HG02981 (cell line): ENCODE results near the gene ATP6V0A1.
"Not testable (repeated sequence)": the region's sequence is repeated elsewhere in the genome, so short reads cannot be mapped to it uniquely, and the experiment has no call there.

Experiments
- ATAC-seq: cut with Tn5 transposase; IDR thresholded peaks from one replicate; pipeline ENCODE4 v1.9.1; 2021; ENCODE audit warnings: mild to moderate bottlenecking, moderate library complexity; ENCODE audit not compliant: unreplicated experiment

Gene ATP6V0A1

GRCh38 chr17:42537156-42537805 lies 78.6 kb downstream of the ATP6V0A1 start:
- no peak for ATAC-seq

- ATAC-seq, result no peak
Observed at GRCh38 chr17:42537826-42538451, 79.3 kb downstream of the ATP6V0A1 start.

DNA sequence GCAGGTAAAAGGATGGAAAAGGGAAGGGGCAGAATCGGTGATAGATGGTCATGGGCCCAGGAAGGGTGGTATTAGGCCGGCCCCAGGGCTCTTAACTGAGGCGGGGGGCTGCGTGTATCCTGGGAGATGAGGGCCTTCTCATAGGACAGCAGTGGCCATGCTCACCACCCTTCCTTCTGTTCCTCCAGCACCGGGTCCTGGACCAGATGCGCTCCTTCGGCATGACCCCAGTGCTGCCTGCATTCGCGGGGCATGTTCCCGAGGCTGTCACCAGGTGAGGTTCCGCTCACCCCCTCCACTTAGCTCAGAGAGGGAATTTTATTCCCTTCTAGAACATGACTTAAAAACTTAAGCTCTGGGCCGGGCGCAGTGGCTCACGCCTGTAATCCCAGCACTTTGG lies 79.8 kb downstream of the ATP6V0A1 start:
- ATAC-seq, result no peak

- ATAC-seq, result not testable (repeated sequence)
Observed at GRCh38 chr17:42540558-42540957, 81.9 kb downstream of the ATP6V0A1 start.

GRCh38 chr17:42541041-42541833 lies 82.6 kb downstream of the ATP6V0A1 start:
- ATAC-seq, result no peak

GRCh38 chr17:42543190-42544079 lies 84.8 kb downstream of the ATP6V0A1 start:
- ATAC-seq, result no peak

DNA sequence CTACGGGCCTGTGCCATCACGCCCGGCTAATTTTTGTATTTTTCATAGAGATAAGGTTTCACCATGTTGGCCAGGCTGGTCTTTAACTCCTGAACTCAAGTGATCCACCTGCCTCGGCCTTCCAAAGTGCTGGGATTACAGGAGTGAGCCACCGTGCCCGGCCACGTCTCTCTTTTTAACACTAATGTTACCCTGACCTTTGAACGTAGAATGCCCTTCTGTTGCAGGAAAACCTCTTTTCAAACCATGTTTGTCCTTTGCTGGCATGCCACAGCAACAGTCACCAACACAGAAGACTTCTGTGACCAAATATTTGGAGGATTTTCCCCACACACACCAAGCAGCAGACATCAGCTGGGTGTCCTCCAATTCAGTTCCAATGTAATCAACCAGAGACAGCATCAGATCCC lies 86.2 kb downstream of the ATP6V0A1 start:
- ATAC-seq, result no peak

GRCh38 chr17:42545755-42546505 lies 87.3 kb downstream of the ATP6V0A1 start:
- ATAC-seq, result not testable (repeated sequence)

GRCh38 chr17:42547001-42547461 lies 88.4 kb downstream of the ATP6V0A1 start:
- ATAC-seq, result no peak

GRCh38 chr17:42547698-42548069 lies 89.0 kb downstream of the ATP6V0A1 start:
- no peak for ATAC-seq

DNA sequence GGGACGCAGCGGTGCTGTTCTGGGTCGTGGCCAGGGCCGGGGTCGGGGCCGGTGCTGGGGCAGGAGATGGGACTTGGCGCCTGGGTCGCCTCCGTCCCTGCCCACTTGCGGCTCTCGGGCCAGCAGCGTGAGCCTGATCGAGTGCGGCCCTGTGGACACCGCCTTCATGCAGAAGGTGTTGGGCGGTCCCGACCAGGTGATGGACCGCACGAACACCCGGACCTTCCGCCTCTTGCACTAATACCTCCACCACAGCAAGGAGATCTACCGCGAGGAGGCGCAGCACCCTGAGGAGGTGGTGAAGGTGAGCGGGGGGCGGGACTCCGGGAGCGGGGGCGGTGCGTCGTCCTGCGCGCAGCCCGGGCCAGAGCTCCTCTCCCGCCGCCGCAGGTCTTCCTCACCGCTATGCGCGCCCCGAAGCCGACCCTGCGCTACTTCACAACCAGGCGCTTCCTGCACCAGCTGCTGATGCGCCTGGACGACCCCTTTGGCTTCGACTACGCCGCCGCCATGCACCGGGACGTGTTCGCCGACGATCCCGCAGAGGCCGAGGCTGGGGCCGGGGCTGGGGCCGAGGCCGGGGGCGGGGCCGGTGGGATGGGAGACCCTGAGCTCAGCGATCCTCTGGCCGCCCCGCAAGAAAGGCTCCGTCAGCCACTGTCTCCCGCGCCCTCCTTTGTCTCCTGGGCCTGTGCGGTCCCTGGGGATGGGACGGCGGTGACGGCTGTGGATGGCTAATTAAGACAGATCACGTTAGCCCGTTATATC lies 89.6 kb downstream of the ATP6V0A1 start:
- ATAC-seq, result peak; percentile 54

DNA sequence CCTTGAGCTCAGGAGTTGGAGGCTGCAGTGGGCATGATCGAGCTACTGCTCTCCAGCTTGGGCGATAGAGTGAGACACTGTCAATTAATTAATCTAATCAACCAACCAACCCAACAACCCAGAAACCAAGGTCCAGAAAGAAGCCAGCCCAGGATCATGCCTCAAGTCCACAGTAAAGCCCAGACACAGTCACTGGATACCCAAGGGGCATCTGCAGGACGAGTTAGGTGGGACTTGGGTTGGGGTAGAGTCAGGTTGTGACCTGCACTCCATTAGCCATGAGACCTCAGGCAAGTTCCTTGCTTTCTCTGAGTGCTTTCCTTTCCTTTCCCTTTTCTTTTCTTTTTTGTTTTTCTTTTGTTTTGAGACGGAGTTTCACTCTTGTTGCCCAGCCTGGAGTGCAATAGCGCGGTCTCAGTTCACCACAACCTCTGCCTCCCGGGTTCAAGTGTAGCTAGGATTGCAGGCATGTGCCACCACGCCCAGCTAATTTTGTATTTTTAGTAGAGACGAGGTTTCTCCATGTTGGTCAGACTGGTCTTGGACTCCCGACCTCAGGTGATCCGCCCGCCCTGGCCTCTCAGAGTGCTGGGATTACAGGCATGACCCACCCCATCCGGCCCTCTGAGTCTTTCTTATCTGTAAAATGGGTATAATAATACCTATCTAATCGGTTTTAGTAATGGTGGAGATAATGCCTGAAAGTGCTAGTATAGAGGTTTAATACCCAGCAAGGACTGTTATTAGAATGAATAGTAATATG lies 90.5 kb downstream of the ATP6V0A1 start:
- ATAC-seq, result no peak

GRCh38 chr17:42552736-42553135 lies 94.1 kb downstream of the ATP6V0A1 start, which contains the start of gene HSD17B1:
TSS of gene HSD17B1 (plus strand) at chr17:42552923. CDS start at chr17:42552934, 11 bp downstream.
- ATAC-seq, result not testable (repeated sequence)

GRCh38 chr17:42553161-42553818 lies 94.6 kb downstream of the ATP6V0A1 start:
- ATAC-seq, result no peak

- ATAC-seq, result no peak
Observed at GRCh38 chr17:42553866-42554249, 95.2 kb downstream of the ATP6V0A1 start.

DNA sequence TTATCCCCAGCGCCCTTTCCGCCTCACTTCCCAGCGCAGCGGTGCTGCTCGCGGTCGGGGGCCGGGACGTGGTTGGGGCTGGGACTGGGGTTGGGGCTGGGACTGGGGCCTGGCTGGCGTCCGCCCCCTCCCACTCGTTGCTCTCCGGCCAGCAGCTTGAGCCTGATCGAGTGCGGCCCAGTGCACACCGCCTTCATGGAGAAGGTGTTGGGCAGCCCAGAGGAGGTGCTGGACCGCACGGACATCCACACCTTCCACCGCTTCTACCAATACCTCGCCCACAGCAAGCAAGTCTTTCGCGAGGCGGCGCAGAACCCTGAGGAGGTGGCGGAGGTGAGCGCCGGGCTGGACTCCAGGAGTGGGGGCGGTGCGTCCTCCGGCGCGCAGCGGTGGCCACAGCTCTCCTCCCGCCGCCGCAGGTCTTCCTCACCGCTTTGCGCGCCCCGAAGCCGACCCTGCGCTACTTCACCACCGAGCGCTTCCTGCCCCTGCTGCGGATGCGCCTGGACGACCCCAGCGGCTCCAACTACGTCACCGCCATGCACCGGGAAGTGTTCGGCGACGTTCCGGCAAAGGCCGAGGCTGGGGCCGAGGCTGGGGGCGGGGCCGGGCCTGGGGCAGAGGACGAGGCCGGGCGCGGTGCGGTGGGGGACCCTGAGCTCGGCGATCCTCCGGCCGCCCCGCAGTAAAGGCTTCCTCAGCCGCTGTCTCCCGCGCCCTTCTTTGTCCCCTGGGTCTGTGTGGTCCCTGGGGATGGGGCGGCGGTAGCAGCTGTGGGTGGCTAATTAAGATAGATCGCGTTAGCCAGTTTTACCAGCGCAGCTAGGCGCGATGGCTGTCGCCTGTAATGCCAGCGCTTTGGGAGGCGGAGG lies 95.8 kb downstream of the ATP6V0A1 start:
- peak; percentile 76 for ATAC-seq

- ATAC-seq, result no peak
Observed at GRCh38 chr17:42555122-42555622, 96.5 kb downstream of the ATP6V0A1 start.
